B cell (primary cell): ENCODE results near the gene RELL2. TPM values are rescaled to one million over a fixed set of nuclear protein-coding genes. Genes with fewer than 3 reads are reported as not detected.

Experiments used
- ATAC-seq: fragments of 200-7000 bp; cut with Tn5 transposase; one replicate; pipeline ENCODE4 v1.10.0; 2021; ENCODE audit warnings: low read depth, mild to moderate bottlenecking, moderate number of reproducible peaks, moderate library complexity
- CTCF ChIA-PET: fragments of 350-600 bp; sonication (Branson Sonifier 250); formaldehyde crosslinking; loops from one replicate; lab custom pipeline; 2021; ENCODE audit warnings: antibody characterized with exemption, inconsistent platforms; lab: Charles Lee
- POLR2A ChIA-PET: fragments of 350-600 bp; sonication (Branson Sonifier 250); formaldehyde crosslinking; loops from one replicate; lab custom pipeline; 2021; ENCODE audit warnings: antibody characterized with exemption; lab: Charles Lee
- DNase-seq: peaks from one replicate; pipeline ENCODE4 v3.0.0; 2013
- H2AFZ ChIP-seq: 2 replicates; pipeline ENCODE4 v1.6.1; 2012; ENCODE audit warnings: mild to moderate bottlenecking, low read depth, low read length; ENCODE audit not compliant: insufficient read depth, poor library complexity, severe bottlenecking
- H3K27ac ChIP-seq, 2 donors: 1 replicate in 1 of 2; 2 replicates in 1 of 2; pipeline ENCODE4 v1.5.1; 2012 to 2013; ENCODE audit warnings: low read length in 2 of 2, mild to moderate bottlenecking in 2 of 2, moderate library complexity in 1 of 2
- H3K27me3 ChIP-seq, 4 experiments: fragments of 200-600 bp in 1 of 4; sonication (generic) in 1 of 4; replicated peaks in 1 of 4; 1 replicate in 2 of 4; 2 replicates in 2 of 4; pipeline versions ENCODE4 v1.6.1 to v1.7.0; 2013 to 2016; ENCODE audit warnings: low read length in 3 of 4, mild to moderate bottlenecking in 2 of 4, mixed read lengths in 1 of 4, moderate library complexity in 1 of 4; ENCODE audit not compliant: insufficient read depth in 4 of 4, control insufficient read depth in 3 of 4; ENCODE audit errors: control extremely low read depth in 1 of 4
- H3K36me3 ChIP-seq, 2 experiments: replicated peaks in 1 of 2; 1 replicate in 1 of 2; 2 replicates in 1 of 2; pipeline versions ENCODE4 v1.6.1 to v1.7.1; 2013; ENCODE audit warnings: low read length in 1 of 2; ENCODE audit not compliant: insufficient read depth in 2 of 2, control insufficient read depth in 1 of 2; ENCODE audit errors: control extremely low read depth in 1 of 2, extremely low read depth in 1 of 2
- H3K4me1 ChIP-seq, 2 donors: fragments of 200-600 bp in 1 of 2; sonication (generic) in 1 of 2; 1 replicate in 1 of 2; 2 replicates in 1 of 2; pipeline versions ENCODE4 v1.5.1 to v1.6.1; 2013 to 2017; ENCODE audit warnings: low read length in 2 of 2; ENCODE audit not compliant: control insufficient read depth in 2 of 2, insufficient read depth in 2 of 2
- H3K4me2 ChIP-seq: replicated peaks from 2 replicates; pipeline ENCODE3; 2012; ENCODE audit warnings: mild to moderate bottlenecking, low read depth, low read length; ENCODE audit not compliant: poor library complexity, severe bottlenecking
- H3K4me3 ChIP-seq, 5 experiments: fragments of 200-600 bp in 1 of 5; sonication (generic) in 1 of 5; 1 replicate in 3 of 5; 2 replicates in 2 of 5; pipeline versions ENCODE4 v1.5.1 to v1.7.0; 2011 to 2016; ENCODE audit warnings: low read length in 4 of 5, mild to moderate bottlenecking in 4 of 5, low read depth in 2 of 5, control low read depth in 1 of 5, moderate library complexity in 1 of 5; ENCODE audit not compliant: insufficient read depth in 1 of 5; ENCODE audit errors: control extremely low read depth in 1 of 5, extremely low read depth in 1 of 5
- H3K79me2 ChIP-seq: fragments of 200-600 bp; sonication (generic); one replicate; pipeline ENCODE4 v1.6.0; 2016; ENCODE audit warnings: low read length; ENCODE audit not compliant: control insufficient read depth, insufficient read depth
- H3K9ac ChIP-seq: fragments of 200-600 bp; sonication (generic); 2 replicates; pipeline ENCODE4 v1.6.1; 2017; ENCODE audit warnings: mild to moderate bottlenecking, low read length, moderate library complexity
- H3K9me3 ChIP-seq, 3 donors: one replicate each; pipeline versions ENCODE4 v1.6.1 to v1.7.1; 2013; ENCODE audit warnings: low read length in 2 of 3; ENCODE audit not compliant: control insufficient read depth in 2 of 3, insufficient read depth in 1 of 3; ENCODE audit errors: control extremely low read depth in 1 of 3
- H4K20me1 ChIP-seq: 2 replicates; pipeline ENCODE4 v1.6.0; 2012; ENCODE audit warnings: mild to moderate bottlenecking, low read length; ENCODE audit not compliant: insufficient read depth, control insufficient read depth, poor library complexity, severe bottlenecking
- H3K27ac Mint-ChIP-seq: one replicate; pipeline ENCODE4 v1.8.0; 2021; ENCODE audit warnings: mixed read lengths
- H3K27me3 Mint-ChIP-seq: one replicate; pipeline ENCODE4 v1.8.0; 2021; ENCODE audit warnings: mixed read lengths
- H3K4me1 Mint-ChIP-seq: one replicate; pipeline ENCODE4 v1.8.0; 2021; ENCODE audit warnings: mixed read lengths
- H3K4me3 Mint-ChIP-seq: one replicate; pipeline ENCODE4 v1.8.0; 2021; ENCODE audit warnings: mixed read lengths
- H3K9me3 Mint-ChIP-seq: one replicate; pipeline ENCODE4 v1.8.0; 2022; ENCODE audit warnings: mixed read lengths; ENCODE audit not compliant: insufficient read depth
- EZH2 ChIP-seq: IDR thresholded peaks from 2 replicates; pipeline ENCODE4 v1.6.1; 2012; ENCODE audit warnings: borderline replicate concordance, low read depth, mild to moderate bottlenecking, moderate library complexity, low read length; ENCODE audit not compliant: insufficient read depth, poor library complexity, severe bottlenecking
- WGBS: methylation state at CpG from one replicate; pipeline ENCODE4 v1.1.5; 2013; ENCODE audit warnings: missing lambda C conversion rate; ENCODE audit not compliant: insufficient coverage; 5-methylcytosine and 5-hydroxymethylcytosine counted together
- intact Hi-C: fragments of 100-400 bp; cut with micrococcal nuclease; formaldehyde crosslinking; loops from one replicate; pipeline ENCODE4 v1.10.0; 2022
- polyA plus RNA-seq: library from polyadenylated mRNA; depleted of rRNA; stranded (reverse); fragments of >200 nt; gene quantifications from 2 replicates; pipeline ENCODE4 v1.2.3, GENCODE V29; 2012
- total RNA-seq, 2 donors: library from RNA; stranded (reverse); fragments of 120-200 nt in 1 of 2; gene quantifications; 1 replicate in 1 of 2; 2 replicates in 1 of 2; pipeline versions ENCODE4 v1.2.3 to v1.2.4, GENCODE V29; 2013 to 2022
- TF ChIP-seq, protein P1 (sequence below): fragments of 200-600 bp; IDR thresholded peaks from one replicate; pipeline ENCODE4 v1.8.0; 2022; ENCODE audit warnings: antibody characterized with exemption, mild to moderate bottlenecking

RELL2 gene
- total and polyA plus RNA-seq, 2 donors (not counting 1 experiment from before 2014, with no cell fraction given) = 12.1 to 48.9 TPM

DNA sequence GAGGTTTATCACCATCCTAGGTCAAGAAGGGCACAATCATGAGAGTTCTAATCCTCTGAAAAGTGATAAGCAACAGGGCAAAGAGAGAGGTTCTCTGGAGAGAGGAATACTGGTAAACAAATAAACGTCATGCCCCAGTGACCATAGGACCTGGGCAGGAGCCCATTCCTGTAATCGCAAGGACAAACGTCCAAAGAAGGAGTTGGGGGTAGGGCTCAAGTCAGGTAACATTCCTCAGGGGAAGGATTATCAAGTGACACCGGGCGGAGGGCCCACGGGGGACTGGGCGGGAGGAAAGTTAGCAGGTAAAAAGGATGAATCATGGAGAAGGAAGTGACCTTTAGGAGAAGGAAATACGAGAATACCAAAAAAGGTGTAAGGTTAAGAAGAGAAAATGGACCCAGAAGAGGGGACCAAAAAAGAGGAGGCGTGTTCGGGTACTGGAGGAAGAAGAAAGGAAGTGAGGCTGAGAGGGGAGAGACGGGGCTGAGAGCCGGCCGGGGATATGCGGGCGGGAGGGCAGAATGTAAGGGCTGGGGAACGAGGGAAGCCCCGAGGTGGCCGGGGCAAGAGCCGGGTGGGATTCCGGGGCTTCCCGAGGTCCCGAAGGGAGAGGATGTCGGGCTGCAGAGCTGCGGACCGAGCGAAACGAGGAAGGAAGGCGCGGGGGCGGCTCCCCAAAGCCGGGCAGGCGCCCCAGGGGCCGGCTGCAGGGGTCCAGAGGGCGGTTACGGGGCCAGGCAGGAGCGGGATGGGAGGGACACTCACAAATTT is 18.6 kb upstream of the RELL2 start:
- H3K79me2 ChIP-seq = peaks cover 76% of the 10 kb centered on the region
- H3K4me2 ChIP-seq = peak overlapping the region; percentile 84
- H3K9ac ChIP-seq = peak overlapping the region; percentile 93
- intact Hi-C loops = loop anchor here (2.0 kb wide), 1 partner anchor 187 kb away; the partner anchor contains the start of gene PCDHGA12
- no peaks in the 10 kb centered on the region for H3K9me3 Mint-ChIP-seq
- no peaks in the 10 kb centered on the region for H3K27me3 Mint-ChIP-seq
- peak overlapping the region; percentile 84 to 98 (median 94) for H3K4me3 ChIP-seq
- H3K27ac ChIP-seq = peak overlapping the region; percentile 86 to 92
- H3K4me1 Mint-ChIP-seq = peaks cover 60% of the 10 kb centered on the region
- H3K9me3 ChIP-seq = peaks cover 0 to 4% (median 0%) of the 10 kb centered on the region in 3 donors
- H4K20me1 ChIP-seq = peaks cover 9% of the 10 kb centered on the region
- no peaks in the 10 kb centered on the region for H3K27me3 ChIP-seq
- CTCF ChIA-PET = interaction anchor here (0.7 to 28.1 kb wide), 26 partner anchors 9 to 351 kb away, joined by 3 to 760 read pairs (median 5); partner anchors contain the start of genes DELE1, FCHSD1, HDAC3 and PCDHGB7
- WGBS = 1% methylated on average over 36 of the region's 36 CpGs
- ATAC-seq (peak; percentile 19), DNase-seq (peak; percentile 74)
- peaks cover 0 to 26% of the 10 kb centered on the region in 2 experiments for H3K36me3 ChIP-seq
- H3K4me1 ChIP-seq = peaks cover 51% of the 10 kb centered on the region in 2 donors
- peak overlapping the region; percentile 93 for H3K4me3 Mint-ChIP-seq
- peak overlapping the region; percentile 91 for H3K27ac Mint-ChIP-seq
- POLR2A ChIA-PET = interaction anchor here (0.5 to 4.4 kb wide), 14 partner anchors 9 to 297 kb away, joined by 3 to 34 read pairs (median 6); partner anchors contain the start of genes FCHSD1, HDAC3, RELL2 and TAF7
- TF ChIP-seq, protein P1, sequence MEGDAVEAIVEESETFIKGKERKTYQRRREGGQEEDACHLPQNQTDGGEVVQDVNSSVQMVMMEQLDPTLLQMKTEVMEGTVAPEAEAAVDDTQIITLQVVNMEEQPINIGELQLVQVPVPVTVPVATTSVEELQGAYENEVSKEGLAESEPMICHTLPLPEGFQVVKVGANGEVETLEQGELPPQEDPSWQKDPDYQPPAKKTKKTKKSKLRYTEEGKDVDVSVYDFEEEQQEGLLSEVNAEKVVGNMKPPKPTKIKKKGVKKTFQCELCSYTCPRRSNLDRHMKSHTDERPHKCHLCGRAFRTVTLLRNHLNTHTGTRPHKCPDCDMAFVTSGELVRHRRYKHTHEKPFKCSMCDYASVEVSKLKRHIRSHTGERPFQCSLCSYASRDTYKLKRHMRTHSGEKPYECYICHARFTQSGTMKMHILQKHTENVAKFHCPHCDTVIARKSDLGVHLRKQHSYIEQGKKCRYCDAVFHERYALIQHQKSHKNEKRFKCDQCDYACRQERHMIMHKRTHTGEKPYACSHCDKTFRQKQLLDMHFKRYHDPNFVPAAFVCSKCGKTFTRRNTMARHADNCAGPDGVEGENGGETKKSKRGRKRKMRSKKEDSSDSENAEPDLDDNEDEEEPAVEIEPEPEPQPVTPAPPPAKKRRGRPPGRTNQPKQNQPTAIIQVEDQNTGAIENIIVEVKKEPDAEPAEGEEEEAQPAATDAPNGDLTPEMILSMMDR = no peak
- TF ChIP-seq EZH2 = no peak
- peak overlapping the region; percentile 85 for H2AFZ ChIP-seq
